ENCODE measurements around the gene ABCA7. TPM values are rescaled to one million over a fixed set of nuclear protein-coding genes. Genes with fewer than 3 reads are reported as not detected.

The ABCA7 gene
- total and polyA plus RNA-seq, 9 donors: 1.4 to 10.5 (median 2.5) TPM

DNA sequence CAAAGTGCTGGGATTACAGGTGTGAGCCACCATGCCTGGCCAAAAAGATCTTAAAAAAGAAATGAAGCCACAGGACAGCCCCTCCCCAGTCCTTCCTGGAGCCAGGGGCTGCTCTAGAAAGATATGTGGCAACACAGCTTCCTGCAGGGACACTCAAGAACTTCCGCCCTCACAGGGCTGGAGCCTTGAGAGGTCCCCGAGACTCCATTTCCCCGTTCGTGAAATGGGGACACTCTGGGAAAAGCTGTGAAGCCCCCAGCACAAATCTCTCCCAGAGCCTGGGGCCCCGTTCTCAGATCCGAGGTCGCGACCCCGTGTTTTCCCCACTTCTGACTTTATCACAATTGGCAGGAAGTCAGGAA, 61.4 kb downstream of the ABCA7 start:
- TF ChIP-seq CTCF (IDR thresholded peaks at IDR 0.05) (no peak), EP300 (IDR thresholded peaks at IDR 0.05) (no peak), POLR2A (IDR thresholded peaks at IDR 0.05) (no peak)
- peak overlapping the region; percentile 84 to 88 for H3K27ac ChIP-seq
- H3K4me3 ChIP-seq: no peak overlapping the region
- no peaks in the 10 kb centered on the region for H3K27me3 ChIP-seq
- H3K4me1 ChIP-seq (ENCODE audit: insufficient read depth): peaks cover 31% of the 10 kb centered on the region
- H3K36me3 ChIP-seq: no peaks in the 10 kb centered on the region
- intact Hi-C loops (cut with DNase I): loop anchor here in 3 of 4 donors (5.0 to 10.0 kb wide), 3 partner anchors 71 to 177 kb away; partner anchors contain the start of genes ARID3A (in 1 of the 3), RNU6-2 (in 1 of the 3), SBNO2 (in 1 of the 3) and TMEM259 (in 1 of the 3)
- 21 to 27% (median 25%) methylated on average over 9 of the region's 9 CpGs for WGBS, 3 donors
- H3K9me3 ChIP-seq: no peaks in the 10 kb centered on the region
- DNase-seq: peak in 2 of 5 donors; percentile 55 to 62

DNA sequence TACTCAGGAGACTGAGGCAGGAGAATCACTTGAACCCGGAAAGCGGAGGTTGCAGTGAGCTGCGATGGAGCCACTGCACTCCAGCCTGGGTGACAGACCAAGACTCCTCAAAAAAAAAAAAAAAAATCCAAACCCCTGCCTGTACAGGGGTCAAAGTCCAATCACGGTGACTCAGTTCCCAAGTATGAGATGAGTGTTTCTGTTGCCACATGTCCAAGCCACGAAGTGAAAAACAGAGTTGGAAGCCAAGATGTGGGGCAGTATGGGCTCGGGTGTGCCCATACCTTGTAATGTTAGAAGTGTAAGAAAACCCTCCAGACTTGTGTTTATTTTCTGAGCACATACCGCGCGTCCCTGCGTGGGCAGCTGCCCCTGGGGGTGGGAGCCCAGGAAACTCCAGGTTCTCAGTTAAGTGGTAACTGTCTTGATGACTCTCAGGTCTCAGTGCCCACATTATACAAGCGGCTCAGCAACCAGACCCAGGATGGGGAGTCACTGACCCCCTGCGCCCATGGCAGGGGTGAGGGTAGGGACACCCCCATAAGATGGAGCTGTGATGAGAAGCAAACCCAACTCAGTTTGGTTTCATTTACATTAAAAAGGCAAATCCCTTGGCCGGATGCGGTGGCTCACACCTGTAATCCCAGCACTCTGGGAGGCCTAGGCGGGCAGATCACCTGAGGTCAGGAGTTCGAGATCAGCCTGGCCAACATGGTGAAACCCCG, 62.7 kb downstream of the ABCA7 start:
- Histone ChIP-seq H3K4me3 (no peak overlapping the region), H3K36me3 (no peaks in the 10 kb centered on the region), H3K4me1 (ENCODE audit: insufficient read depth) (peaks cover 31% of the 10 kb centered on the region), H3K9me3 (no peaks in the 10 kb centered on the region), H3K27me3 (no peaks in the 10 kb centered on the region), H3K27ac (peak overlapping the region; percentile 84 to 88)
- 33 to 40% (median 37%) methylated on average over 17 of the region's 17 CpGs for WGBS, 3 donors
- TF ChIP-seq EP300 (IDR thresholded peaks at IDR 0.05) (peak; percentile 43), CTCF (IDR thresholded peaks at IDR 0.05) (no peak)
- intact Hi-C loops (cut with DNase I): loop anchor here in 3 of 4 donors (5.0 to 10.0 kb wide), 3 partner anchors 70 to 178 kb away; partner anchors contain the start of genes ARID3A (in 1 of the 3), RNU6-2 (in 1 of the 3), SBNO2 (in 1 of the 3) and TMEM259 (in 1 of the 3)
- peak; percentile 52 to 83 (median 67) for DNase-seq

GRCh38 chr19:1103132-1103707, 63.3 kb downstream of the ABCA7 start:
- peak in 1 of 5 donors; percentile 41 for DNase-seq
- no peaks in the 10 kb centered on the region for H3K36me3 ChIP-seq
- 22 to 27% (median 27%) methylated on average over 20 of the region's 20 CpGs for WGBS, 3 donors
- no peaks in the 10 kb centered on the region for H3K9me3 ChIP-seq
- H3K27ac ChIP-seq: peak overlapping the region; percentile 84 to 88
- TF ChIP-seq CTCF (IDR thresholded peaks at IDR 0.05): no peak
- H3K4me3 ChIP-seq: peak overlapping the region; percentile 34
- peaks cover 29% of the 10 kb centered on the region for H3K4me1 ChIP-seq (ENCODE audit: insufficient read depth)
- no peaks in the 10 kb centered on the region for H3K27me3 ChIP-seq
- intact Hi-C loops (cut with DNase I): loop anchor here in 3 of 4 donors (5.0 to 10.0 kb wide), 3 partner anchors 69 to 178 kb away; partner anchors contain the start of genes ARID3A (in 1 of the 3), RNU6-2 (in 1 of the 3), SBNO2 (in 1 of the 3) and TMEM259 (in 1 of the 3)

DNA sequence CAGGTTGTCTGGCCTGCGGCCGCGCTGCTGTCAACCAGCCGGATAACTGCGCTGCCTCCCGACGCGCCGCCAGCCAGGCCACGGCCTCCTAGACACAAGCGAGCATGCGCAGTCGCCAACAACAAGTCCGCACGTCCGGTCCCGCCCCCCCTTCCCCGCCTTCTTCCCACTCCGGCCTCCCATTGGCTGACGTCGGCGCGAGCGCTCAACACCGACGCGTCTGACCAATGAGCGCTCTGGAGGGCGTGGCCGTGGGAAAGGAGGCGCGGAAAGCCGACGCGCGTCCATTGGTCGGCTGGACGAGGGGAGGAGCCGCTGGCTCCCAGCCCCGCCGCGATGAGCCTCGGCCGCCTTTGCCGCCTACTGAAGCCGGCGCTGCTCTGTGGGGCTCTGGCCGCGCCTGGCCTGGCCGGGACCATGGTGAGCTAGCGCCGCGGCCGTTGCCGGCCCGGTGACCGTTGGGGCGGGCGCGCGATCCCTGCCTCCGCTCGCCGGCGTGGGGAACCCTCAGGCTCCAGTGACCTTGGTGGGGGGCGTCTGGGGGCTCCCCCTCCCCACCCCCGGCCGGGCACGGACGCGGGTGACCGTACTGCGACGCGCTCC, 63.9 kb downstream of the ABCA7 start, which contains the start of gene GPX4:
TSS of gene GPX4 (plus strand) at position 287 of the 603 bp plus-strand sequence. CDS start at position 337, 50 bp downstream.
- Histone ChIP-seq H3K27ac (peak within 1 kb of the TSS; percentile 91 to 97), H3K9me3 (no peaks in the 10 kb centered on the region), H3K36me3 (no peaks in the 10 kb centered on the region), H3K27me3 (no peaks in the 10 kb centered on the region), H3K4me3 (peak within 1 kb of the TSS; percentile 84), H3K4me1 (ENCODE audit: insufficient read depth) (peaks cover 27% of the 10 kb centered on the region)
- TF ChIP-seq EP300 (IDR thresholded peaks at IDR 0.05) (no peak), POLR2A (IDR thresholded peaks at IDR 0.05) (peak; percentile 78)
- 0 to 1% (median 0%) methylated on average over 31 to 75 of the region's 75 CpGs for WGBS, 3 donors
- intact Hi-C loops (cut with DNase I): loop anchor here in 3 of 4 donors (5.0 to 10.0 kb wide), 3 partner anchors 68 to 179 kb away; partner anchors contain the start of genes ARID3A (in 1 of the 3), RNU6-2 (in 1 of the 3), SBNO2 (in 1 of the 3) and TMEM259 (in 1 of the 3)
- peak; percentile 99 for DNase-seq
